HL-60/S4 (cell line): ENCODE measurements around the gene MEIS2.

ENCODE experiments used
- in situ Hi-C: fragments of 300-500 bp; cut with MboI; formaldehyde crosslinking; loops from 2 replicates; pipeline ENCODE4 v1.14.3; 2022; ENCODE audit warnings: low sequenced_read_pairs

Gene MEIS2

DNA sequence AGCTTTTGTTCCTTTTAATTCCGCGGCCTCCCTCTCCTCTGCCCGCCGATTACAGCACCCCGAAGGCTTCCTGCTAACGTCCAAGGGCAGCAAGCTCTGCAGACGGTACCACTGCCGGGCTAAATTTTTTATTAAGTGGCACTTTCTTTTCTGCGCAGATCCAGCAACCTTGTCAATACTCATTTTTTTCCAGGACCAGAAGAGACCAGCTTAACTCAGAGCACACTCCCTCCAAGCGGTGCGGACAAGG is 542 bp upstream of the MEIS2 start:
- in situ Hi-C loops = loop anchor here (25.0 kb wide), 1 partner anchor 214 kb away; no protein-coding TSS in a partner anchor

DNA sequence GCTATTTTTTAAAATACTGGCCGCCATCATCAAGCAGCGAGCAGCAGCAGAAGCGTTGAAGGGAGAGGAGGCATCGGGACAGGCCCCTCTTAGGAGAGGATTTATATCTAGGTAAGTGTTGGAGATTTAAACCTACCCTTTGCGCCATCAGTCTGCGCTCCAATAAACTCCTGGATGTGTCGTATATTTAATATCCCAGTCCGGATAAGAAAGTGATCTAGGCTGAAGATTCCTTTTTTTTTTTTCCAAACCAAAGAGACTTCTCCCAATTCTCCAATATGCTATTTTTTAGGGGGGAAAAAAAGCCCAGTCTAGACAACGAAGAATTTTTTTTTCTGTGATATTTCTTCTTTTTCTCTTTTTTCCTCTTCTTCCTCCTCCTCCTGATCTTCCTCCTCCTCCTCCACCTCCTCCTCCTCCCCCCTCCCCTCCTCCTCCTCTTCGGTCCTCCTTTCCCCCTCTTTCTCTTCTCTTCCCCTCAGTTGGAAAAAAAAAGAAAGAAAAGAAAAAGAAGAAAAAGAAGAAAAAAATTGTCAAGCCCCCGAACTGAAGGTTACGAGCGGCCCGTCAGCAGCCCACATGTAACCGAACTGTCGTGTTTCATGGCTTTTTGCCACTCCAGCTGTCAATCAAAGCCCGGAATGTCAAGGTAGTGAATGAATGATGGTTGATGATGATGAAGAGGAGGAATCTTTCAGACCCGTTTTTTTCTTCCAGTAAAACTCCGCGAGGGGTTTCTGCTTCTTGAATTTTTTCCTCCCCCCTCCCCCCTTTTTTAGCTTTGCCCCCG is 835 bp downstream of the MEIS2 start:
- in situ Hi-C loops = loop anchor here (25.0 kb wide), 1 partner anchor 212 kb away; no protein-coding TSS in a partner anchor

DNA sequence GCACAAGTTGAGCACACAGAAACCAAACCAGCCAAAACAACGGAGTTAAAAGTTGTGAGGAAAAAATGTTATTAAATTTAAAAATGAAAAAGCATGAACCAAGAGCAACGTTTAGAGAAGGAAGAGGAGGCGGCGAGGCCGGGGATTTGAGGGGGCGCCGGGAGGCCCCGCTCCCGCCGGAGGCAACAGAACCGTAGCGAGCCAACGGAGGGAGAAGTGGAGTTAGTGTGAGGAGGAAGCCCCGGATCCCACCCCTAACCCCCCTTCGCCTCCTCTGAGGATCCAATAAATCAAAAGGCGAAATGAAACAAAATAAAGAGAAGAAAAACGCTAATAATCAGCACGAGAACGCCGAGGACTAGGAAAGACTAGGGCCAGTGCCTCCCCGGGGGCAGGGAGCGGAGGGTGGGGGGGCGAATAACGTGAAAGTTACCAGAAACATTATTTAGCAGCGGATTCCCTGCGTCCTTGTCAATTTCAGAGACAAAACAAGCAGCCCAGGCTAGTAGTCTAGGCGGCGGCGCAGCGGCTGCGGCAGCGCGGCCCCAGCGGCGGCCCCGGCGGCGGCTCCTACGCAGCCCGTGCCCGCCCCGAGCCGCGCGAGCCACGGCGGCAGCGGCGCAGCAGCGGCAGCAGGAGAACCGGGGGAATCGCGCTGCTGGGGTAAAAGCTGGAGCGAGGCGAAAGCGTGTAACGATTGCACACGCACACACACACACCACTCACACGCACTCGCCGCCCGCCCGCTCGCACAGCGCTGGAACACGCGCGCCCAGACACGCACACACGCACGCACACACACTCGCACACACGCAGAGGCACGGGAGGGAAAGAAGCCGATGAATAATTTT is 1.7 kb downstream of the MEIS2 start:
- in situ Hi-C loops = no loop called here

DNA sequence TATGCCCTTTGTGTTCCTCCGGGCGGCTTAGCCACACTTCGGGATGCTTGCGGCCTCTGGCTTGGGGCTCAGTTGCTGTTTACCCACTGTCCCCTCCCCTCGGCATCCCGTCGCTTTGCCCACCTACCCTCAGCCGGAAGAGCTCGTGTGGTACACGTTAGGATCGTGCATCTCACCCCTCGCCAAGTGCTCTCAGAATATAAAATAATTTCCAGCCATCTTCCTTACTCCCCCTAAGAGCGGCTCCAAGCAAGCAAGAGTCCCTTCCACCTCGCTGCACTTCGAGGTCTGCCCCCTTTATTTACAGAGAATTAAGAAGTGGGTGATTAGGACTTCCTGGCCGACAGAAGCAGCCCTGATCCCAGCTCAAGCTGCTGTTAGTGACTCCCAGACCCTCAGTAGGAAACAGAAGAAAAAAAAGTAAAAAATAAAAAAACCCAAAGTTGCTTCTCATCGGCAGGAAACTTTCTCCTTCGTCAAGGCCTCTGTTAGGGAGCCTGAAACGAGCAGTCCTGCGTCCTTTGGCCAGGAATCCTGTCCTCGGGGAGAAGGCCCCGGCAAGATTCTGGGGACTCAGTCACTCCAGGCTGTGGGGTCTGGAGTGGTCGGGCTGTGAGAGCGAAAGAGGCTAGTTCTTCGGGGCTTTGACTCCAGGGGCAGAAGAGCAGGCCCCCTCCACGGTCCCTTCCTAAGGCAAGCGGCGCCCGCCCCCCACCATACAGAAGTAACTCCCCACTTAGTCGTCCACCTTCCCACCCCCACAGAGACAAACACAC is 3.0 kb downstream of the MEIS2 start:
- in situ Hi-C loops = no loop called here

DNA sequence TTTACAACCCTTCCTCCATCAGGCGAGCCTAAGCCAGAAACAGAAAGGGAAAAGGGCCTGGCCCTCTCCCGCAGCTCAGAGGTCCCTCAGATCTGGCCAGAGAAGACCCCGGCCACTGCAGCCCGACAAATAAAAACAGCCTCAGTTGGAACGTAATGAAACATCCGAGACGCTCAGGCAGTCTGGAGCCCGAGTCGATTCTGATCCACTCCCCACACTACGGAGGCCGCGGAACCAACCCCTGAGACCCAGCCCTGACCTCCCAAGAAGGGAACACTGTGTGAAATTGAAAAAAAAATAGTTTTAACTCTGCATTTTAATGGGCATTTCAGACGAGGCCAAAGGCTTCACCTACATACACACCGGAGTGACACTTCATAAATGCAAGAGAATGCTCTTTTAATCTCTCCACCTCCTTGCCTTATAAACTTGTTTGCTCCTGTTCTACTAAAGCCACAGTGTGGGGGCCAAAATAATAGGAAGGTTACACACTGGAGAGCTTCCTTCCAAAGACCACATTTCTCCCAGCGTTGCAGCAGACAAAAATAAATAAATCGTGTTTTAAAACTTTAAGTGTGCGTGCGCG is 3.7 kb downstream of the MEIS2 start:
- in situ Hi-C loops = no loop called here

DNA sequence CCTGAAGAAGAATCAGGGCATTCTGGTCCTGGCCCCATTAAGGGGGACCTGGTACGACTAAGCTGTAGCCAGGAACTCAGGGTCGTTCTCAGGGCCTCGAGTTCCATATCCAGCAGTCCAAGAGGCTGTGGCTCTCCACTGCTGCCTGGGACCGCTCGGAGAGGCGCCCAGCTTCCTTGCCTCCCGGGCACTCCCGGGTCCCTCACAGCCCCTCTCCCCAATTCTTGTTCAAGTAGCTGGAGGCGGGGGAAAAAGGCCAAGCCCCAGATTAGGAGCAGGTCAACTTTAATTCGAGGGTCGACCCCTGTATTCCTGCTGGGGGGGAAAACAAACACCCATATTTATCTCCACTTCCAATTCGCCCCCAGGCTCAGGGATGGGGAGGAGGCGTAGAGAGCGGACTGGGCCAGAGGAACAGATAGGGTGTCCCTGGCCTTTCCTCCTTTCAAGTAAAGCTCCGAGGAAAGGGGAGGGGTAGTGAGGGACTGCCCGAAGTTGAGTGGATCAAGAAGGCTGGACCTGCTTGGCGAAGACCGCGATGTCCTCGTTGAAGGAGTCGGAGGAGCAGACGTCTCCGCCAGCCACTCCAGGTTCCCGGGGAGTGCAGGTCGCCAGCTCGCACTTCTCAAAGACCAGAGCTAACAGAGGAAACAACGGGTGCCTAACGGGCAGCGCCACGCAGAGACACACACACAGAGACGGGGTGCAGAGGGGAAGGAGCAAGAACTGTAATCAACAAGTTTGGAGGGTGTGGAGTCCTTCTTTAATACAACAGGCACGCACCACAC is 4.4 kb downstream of the MEIS2 start:
- in situ Hi-C loops = no loop called here

DNA sequence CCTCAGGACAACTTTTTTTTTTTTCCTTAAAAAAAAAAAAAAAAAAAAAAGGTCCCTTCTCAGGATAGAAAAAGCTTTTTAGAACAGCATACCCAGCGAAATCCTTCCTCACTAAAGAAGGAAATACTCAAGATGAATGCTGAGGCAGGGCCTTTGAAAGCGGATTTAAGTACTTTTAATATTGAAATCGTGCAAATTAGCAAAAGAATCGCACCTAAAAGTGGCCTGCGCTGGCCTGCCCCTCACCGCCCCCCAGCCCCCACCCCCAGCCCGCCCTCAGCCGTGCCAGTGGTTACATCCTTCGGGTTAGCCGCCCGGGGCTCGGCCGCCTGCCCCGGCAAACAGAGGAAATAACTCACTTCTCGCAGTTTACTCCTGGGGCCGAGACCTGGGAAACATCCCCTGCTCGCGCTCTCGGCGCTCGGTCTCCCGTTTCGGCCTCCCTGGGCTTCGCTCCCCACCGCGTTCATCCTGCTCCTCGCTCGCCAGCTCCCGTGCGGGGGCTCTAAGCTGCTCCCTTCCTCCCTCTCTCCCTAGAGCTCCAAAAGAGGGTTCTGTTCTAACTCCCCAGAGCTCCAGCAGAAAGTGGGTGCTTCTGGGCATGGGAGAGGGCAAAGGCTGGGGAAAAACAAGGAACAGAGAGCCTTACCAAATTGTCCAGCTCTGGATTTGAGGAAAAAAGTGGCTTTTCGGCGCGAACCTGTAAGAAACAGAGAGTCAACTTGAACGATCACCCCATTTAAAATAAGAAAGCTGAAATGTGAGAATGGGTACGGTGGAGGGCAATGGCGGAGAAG is 5.2 kb downstream of the MEIS2 start:
- in situ Hi-C loops = no loop called here

DNA sequence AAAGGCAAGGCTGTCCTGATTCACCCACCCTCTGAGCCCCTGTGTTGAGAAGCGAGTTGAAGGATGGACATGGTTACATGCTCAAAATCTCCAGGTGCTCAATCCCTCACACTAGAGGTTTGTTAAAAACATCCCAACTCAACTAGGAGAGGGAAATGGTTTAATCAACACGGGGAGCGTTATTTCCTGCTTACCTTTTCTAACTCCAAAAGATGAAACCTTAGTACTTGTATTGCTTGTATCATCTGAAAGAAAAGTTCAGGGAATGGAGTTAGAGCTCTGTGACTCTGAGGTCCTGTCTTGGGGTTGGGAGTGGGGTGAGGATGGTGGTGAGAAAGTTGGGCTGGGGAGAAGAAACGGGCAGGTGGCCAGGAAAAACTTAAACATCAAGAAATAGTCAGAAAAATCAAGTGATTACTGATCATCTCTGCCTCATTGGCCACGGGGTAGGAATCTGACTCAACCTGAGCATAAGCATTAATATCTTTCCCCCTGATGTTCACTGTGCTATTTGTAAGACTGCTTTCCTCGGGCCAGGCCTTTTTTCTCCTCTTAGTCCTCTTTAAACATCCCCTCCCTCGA is 5.9 kb downstream of the MEIS2 start:
- in situ Hi-C loops = no loop called here

DNA sequence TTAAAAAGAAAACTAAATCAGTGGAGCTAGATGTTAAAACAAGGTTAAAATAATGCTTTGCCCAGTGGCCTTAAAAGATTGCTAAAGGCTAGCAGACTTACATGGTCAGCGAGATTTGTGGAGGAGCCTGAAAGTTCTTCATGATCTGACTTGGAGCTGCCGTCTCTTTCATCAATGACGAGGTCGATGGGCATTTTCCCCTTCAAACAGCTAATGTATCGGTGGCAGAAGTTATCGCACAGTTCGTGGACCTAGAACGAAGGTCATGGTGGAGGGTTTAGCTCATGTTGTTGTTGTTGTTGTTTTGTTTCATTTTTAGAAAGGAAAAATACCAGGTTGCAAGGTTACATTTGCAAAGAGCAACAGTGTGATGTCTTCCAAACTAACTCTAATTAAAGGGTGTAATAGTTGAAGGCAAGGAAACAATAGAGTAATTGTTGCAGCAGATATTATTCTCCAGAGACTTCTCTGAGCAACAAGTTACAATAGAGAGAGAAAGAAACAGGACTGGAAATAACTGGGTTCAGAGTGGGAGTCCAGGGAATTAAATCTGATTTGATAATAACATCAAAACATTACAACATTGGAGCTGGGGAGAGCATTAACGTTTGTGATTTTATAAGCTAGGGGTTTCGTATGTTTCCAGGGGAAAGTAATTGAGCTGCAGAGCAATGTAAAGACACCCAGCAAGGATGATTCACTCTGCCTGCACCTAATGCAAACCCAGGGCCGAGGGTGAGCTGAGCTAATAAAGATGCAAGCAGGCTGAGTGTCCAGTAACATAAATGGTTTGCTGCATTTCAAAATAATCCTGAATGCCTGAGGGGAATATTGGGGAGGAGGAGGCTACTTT is 6.6 kb downstream of the MEIS2 start:
- in situ Hi-C loops = no loop called here

DNA sequence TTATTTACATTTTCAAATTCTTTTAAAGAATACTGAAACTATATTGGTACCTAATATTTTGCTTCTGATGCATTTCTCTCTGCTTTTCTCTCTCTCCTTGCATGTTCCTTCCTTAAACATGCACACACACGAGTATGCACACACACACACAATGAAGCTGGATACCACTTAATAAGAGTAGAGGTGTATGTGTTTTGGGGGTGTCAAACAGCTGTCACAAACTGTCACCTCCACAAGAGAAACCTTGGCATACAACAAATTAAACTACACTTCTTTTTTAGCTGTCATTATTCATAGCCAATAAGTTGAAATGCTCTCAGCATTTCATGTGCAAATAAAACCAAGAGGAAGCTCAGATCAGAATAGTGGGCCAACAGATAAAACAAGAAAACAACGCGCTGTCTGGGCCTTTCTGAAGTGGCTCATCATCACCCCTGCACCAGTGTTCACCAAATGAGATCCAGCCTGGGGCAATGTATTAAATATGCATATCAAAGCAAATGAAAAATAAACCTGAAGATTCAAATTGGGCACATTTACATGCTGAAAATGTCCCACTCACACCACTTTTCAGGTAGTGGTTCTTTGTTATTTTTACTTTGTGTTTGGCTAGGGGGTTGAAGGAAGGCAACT is 9.7 kb downstream of the MEIS2 start:
- in situ Hi-C loops = no loop called here

DNA sequence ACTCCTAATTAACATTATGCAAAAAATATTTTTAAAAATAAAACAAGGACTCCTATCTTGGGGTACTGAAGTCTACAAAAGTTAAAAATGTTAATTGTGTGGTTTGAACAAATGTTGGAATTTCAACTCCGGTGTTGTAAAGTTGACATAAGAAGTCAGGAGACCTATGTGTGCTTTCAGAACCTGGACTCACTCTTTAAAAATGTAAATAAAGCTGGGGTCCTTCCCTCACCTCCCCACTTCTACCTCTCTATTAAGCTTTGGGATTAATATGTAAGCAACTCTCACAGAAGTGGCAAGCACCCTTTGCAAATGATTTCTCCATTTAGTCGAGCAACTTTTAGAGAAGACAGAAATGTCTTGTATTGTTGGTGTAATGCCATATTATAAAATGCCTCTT is 11.9 kb downstream of the MEIS2 start:
- in situ Hi-C loops = no loop called here

DNA sequence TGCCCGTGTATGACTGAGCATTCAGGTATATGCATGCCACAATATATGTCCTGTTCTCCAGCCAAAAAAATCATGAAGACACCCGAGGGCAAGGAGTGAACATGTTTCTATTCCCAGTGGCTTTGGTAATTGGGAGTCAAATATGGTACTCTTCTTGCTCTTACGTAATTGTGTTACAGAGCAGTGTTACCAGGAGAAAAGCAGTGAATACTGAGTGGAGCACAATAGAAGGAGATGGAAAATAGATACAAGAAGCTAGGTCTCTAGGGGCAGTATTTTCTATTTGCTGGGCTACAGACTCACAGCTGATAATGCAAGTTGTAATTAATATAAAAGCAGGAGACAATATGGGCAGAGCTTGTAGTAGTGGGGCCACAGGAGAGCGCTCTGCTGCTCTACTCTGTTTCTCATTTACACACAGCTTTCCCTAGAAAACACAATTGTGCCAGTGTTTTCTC is 13.2 kb downstream of the MEIS2 start:
- in situ Hi-C loops = no loop called here

DNA sequence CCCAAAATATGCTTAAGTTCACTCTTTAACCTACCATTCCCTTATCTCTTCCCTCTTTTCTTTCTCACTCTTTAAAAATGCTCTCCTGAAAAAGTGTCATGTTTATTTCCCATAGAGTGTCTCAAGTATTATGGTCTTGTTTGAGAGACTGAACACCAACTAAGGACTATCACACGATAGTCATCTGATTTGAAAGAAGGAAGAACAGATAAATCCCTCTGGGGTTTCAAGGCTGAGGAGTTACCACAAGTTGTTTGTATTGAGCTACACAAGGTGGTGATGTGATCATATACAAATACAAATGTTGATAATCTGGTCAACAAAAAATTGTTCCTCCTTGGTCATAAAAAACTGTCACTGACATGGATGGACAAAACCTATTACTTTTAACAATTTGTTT is 13.8 kb downstream of the MEIS2 start:
- in situ Hi-C loops = no loop called here

DNA sequence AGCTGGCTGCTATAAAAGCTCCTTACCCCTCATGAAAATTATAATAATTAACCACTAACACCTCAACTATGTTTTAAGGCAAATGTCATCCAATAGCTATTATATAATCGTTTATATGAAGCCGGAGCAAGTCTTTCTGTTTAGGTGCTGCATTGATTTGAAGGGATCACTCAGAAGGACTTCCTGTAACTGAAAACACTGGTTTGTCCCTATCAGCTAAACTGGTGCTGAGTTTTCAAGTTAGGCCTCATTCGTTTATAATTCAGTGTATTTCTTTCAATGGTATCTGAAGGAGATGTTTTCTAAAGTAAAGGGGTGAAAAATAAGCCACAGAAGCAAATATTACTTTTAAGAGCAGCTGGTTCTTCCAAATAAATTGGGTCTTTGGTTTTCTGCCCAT is 14.2 kb downstream of the MEIS2 start:
- in situ Hi-C loops = no loop called here

DNA sequence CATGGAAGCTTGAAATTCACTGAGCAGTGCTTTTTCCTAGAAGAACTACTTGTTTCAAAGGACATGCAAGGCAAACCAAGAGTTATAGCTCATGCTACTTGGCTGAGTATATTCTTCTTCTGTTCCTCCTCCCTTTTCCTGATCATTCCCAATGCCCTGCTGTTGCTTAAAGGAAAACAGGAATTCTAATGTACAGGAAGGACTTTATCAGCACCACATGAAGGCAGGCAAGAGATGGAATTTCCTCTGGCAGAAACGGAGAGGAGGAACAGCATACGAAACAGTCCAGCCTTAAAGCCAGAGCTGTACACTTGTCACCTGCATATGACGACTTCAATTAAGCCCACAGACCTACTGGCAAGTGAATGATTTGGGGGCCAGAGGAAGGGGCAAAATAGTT is 15.7 kb downstream of the MEIS2 start:
- in situ Hi-C loops = no loop called here

DNA sequence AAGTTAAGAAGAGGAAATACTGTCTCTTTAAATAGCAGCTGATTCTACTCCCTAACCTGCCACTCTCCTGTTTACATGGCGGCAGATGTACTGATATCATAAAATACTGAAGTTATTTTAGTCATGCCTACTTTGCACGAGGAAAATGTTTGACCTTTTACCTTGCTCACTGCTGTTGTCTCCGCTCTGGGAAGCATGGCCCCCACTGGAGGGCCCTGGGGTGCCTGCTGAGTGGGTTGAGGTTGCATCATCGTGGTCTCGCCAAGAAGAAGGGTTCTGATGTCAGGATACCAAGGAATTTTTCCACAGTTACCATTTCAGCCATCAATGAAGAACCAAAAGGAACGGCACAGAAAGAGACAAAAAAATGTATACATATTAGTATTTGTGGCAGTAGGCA is 16.7 kb downstream of the MEIS2 start:
- in situ Hi-C loops = no loop called here

DNA sequence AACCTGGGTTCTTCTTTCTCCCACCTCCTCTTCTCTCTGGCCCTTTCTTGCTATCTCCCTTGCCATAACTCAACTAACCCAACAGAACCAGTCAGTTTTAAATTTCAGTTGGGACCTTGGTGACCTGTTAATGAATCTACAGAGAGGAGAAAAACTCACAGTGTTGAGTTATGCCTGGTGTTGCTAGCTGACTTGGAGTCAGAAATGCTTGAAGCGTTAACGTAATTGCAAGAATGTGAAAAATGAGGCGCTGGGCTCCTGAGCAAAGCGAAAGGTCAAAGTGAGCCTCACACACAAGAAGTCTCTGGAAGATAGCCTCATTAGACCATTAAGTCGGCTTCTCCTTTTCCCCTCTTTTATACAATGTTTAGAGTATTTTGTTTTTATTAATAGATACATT is 18.4 kb downstream of the MEIS2 start:
- in situ Hi-C loops = no loop called here
